ENCODE measurements around the gene DLL3. TPM values are rescaled to one million over a fixed set of nuclear protein-coding genes. Genes with fewer than 3 reads are reported as not detected.

The DLL3 gene
- total RNA-seq, 3 donors from 2014 or later = not detected

- intact Hi-C loops (cut with DNase I; ENCODE audit: low total_unique reads) = loop anchor here (1.0 kb wide), 1 partner anchor 27 kb away; no protein-coding TSS in a partner anchor
- peak overlapping the region; percentile 86 to 88 for H3K27ac ChIP-seq
Measured at GRCh38 chr19:39479916-39480315, 18.8 kb upstream of the DLL3 start.

GRCh38 chr19:39480337-39481228, 18.2 kb upstream of the DLL3 start, which contains the start of gene TIMM50:
Gene TIMM50, plus strand, starts transcription at chr19:39480838. Its CDS starts 16 bp downstream, at chr19:39480854.
- H3K4me1 ChIP-seq = peaks cover 4 to 8% of the 10 kb centered on the region in 2 donors
- peak; percentile 94 to 98 for DNase-seq (ENCODE audit: low spot score in 2 of 2)
- peak within 1 kb of the TSS; percentile 86 to 88 for H3K27ac ChIP-seq
- peak within 1 kb of the TSS; percentile 63 to 96 (median 92) for H3K4me3 ChIP-seq
- no peaks in the 10 kb centered on the region for H3K36me3 ChIP-seq
- TF ChIP-seq CTCF (IDR thresholded peaks at IDR 0.05) = peak in 1 of 3 donors; percentile 11
- peak; percentile 72 to 90 (median 81) for TF ChIP-seq POLR2AphosphoS5 (IDR thresholded peaks at IDR 0.05)
- peak; percentile 24 for TF ChIP-seq POLR2A (IDR thresholded peaks at IDR 0.05)
- intact Hi-C loops (cut with DNase I; ENCODE audit: low total_unique reads) = loop anchor here (1.0 kb wide), 1 partner anchor 27 kb away; no protein-coding TSS in a partner anchor
- H3K9me3 ChIP-seq = no peaks in the 10 kb centered on the region
- H3K27me3 ChIP-seq = no peaks in the 10 kb centered on the region

More at GRCh38 chr19:39479916-39480315, 18.8 kb upstream of the DLL3 start:
- no peaks in the 10 kb centered on the region for H3K27me3 ChIP-seq
- H3K4me3 ChIP-seq = peak overlapping the region; percentile 63 to 96 (median 92)
- TF ChIP-seq POLR2A (IDR thresholded peaks at IDR 0.05) (no peak), POLR2AphosphoS5 (IDR thresholded peaks at IDR 0.05) (no peak)
- no peak for DNase-seq (ENCODE audit: low spot score in 2 of 2)
- peaks cover 4 to 8% of the 10 kb centered on the region in 2 donors for H3K4me1 ChIP-seq
- no peaks in the 10 kb centered on the region for H3K36me3 ChIP-seq
- H3K9me3 ChIP-seq = no peaks in the 10 kb centered on the region

- Histone ChIP-seq H3K9me3 (no peaks in the 10 kb centered on the region), H3K27me3 (no peaks in the 10 kb centered on the region), H3K36me3 (no peaks in the 10 kb centered on the region), H3K4me3 (peak overlapping the region; percentile 63 to 96 (median 92)), H3K4me1 (peaks cover 4 to 8% of the 10 kb centered on the region in 2 donors), H3K27ac (peak overlapping the region; percentile 86 to 88)
- DNase-seq (ENCODE audit: low spot score in 2 of 2) = no peak
- TF ChIP-seq POLR2A (IDR thresholded peaks at IDR 0.05) (no peak), POLR2AphosphoS5 (IDR thresholded peaks at IDR 0.05) (no peak), CTCF (IDR thresholded peaks at IDR 0.05) (no peak)
- intact Hi-C loops (cut with DNase I; ENCODE audit: low total_unique reads) = no loop called here
Measured at GRCh38 chr19:39481229-39481545, 17.6 kb upstream of the DLL3 start.

GRCh38 chr19:39481676-39482075, 17.1 kb upstream of the DLL3 start:
- H3K4me3 ChIP-seq = peak overlapping the region; percentile 63 to 96 (median 92)
- no peaks in the 10 kb centered on the region for H3K27me3 ChIP-seq
- H3K36me3 ChIP-seq = no peaks in the 10 kb centered on the region
- DNase-seq (ENCODE audit: low spot score in 2 of 2) = no peak
- H3K27ac ChIP-seq = no peak overlapping the region
- H3K4me1 ChIP-seq = peaks cover 4 to 8% of the 10 kb centered on the region in 2 donors
- no peaks in the 10 kb centered on the region for H3K9me3 ChIP-seq
- TF ChIP-seq POLR2AphosphoS5 (IDR thresholded peaks at IDR 0.05) = no peak
- TF ChIP-seq CTCF (IDR thresholded peaks at IDR 0.05) = no peak
- no peak for TF ChIP-seq POLR2A (IDR thresholded peaks at IDR 0.05)
- intact Hi-C loops (cut with DNase I; ENCODE audit: low total_unique reads) = no loop called here

- peaks cover 4 to 8% of the 10 kb centered on the region in 2 donors for H3K4me1 ChIP-seq
- intact Hi-C loops (cut with DNase I; ENCODE audit: low total_unique reads) = no loop called here
- DNase-seq (ENCODE audit: low spot score in 2 of 2) = no peak
- no peak overlapping the region for H3K4me3 ChIP-seq
- TF ChIP-seq POLR2AphosphoS5 (IDR thresholded peaks at IDR 0.05) (no peak), POLR2A (IDR thresholded peaks at IDR 0.05) (no peak), CTCF (IDR thresholded peaks at IDR 0.05) (no peak)
- no peak overlapping the region for H3K27ac ChIP-seq
- H3K27me3 ChIP-seq = no peaks in the 10 kb centered on the region
- H3K36me3 ChIP-seq = peaks cover 2% of the 10 kb centered on the region
- H3K9me3 ChIP-seq = no peaks in the 10 kb centered on the region
Measured at GRCh38 chr19:39483141-39483540, 15.6 kb upstream of the DLL3 start.
